Stimulated activated CD4-positive, alpha-beta T cell treated with anti-CD3 and anti-CD28 coated beads, Interleukin-15, amount 100 ng/mL, for 48 hours (primary cell): ENCODE measurements around the gene HSPE1.
"Not testable (repeated sequence)": the region's sequence is repeated elsewhere in the genome, so short reads cannot be mapped to it uniquely, and the experiment has no call there.

Experiments
- DNase-seq, 2 donors: peaks; one replicate each; pipeline ENCODE4 v3.0.0-alpha.2; 2020; ENCODE audit warnings: low read depth in 2 of 2

The HSPE1 gene

DNA sequence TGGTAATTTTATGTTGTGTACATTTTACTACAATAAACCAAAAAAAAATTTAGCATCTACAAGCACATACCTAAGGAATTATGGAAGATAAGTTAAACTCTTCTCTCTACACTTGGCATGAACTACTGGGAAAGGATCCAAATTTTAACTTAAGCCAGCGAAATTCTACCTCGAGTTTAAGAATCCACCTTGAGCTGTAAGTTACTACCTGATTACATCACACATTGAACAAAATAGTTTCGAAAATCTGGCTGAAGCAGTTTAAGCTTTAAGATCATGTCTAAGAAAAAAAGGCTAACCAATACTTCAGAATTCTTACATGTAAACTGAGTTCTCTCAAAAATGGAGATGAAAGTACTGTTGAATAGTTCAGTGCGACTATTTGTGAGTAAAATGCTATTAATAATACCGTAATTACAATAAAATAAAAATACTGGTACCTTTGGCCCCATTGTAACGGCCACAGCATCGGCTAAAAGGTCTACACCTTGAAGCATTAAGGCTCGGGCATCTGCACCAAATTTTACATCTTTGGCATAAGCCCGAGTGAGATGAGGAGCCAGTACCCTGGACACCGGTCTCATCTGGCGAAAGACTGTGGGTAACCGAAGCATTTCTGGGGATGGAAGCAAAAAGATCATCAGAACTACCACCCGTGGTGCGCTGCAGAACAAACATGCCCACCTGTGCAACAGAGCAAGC is 1.8 kb upstream of the HSPE1 start:
- no peak for DNase-seq

DNA sequence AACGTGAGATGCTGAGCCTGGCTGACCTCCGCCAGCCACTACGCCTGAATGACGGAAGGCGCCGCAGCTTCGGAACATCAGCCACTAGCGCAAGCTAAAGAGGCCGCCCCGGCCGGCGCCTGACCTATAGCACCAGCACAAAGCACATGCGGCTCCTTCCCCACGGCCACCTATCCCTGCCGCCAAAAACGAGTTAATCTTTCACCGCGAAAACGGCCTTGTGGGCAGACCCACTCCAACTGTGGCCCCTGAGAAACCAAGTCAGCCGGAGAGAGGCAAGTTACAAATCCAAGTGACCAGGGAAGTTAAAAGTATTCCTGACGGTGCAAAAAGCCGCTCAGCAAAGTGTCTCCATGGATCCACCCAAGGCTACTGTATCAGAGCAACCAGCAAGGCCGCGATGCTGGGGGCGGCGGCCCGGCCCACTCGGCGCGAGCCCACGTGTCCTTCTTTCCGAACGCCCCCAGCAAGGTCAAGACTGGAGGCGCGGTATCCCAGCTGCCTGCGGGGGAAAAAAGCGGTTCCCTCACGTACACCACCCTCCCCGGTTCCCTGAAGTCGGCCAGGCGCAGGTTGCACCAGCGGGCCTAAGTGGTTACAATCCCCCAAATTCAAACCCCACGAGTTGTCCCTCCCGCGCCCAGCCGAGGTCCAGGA is 1.1 kb upstream of the HSPE1 start:
- DNase-seq, result peak in 1 of 2 donors; percentile 29

DNA sequence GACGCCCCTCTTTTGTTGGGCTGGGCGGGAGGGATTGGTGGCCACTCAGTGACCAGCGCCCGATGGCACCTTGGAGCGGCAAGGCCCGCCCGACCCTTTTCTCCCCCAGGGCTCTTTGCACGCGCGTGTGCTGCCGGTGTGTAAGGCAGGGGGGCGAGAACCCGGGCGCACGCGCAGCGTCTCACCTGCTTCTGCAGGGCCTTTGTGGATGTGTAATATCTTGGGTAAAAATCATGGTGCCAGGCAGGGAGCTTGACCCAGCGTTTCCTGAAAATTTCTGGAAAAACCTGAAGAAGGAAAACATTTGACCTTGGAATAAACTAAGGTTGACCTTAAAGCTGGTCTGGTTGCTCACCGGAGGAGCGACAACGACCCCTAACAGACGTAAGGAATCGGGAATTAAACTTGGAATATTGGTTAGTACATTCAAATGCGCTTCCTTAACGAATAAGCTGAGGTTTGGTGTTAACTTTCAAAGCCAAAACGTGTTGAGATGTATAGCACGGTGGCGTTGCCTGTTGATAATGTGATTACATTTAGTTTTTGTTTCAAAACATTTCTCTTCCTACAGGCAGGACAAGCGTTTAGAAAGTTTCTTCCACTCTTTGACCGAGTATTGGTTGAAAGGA is 438 bp downstream of the HSPE1 start:
- DNase-seq, result no peak

- no peak for DNase-seq
These were observed 2.0 kb downstream of the HSPE1 start for GRCh38 chr2:197502201-197502600.

GRCh38 chr2:197502685-197503084 is 2.5 kb downstream of the HSPE1 start:
- DNase-seq, result no peak

DNA sequence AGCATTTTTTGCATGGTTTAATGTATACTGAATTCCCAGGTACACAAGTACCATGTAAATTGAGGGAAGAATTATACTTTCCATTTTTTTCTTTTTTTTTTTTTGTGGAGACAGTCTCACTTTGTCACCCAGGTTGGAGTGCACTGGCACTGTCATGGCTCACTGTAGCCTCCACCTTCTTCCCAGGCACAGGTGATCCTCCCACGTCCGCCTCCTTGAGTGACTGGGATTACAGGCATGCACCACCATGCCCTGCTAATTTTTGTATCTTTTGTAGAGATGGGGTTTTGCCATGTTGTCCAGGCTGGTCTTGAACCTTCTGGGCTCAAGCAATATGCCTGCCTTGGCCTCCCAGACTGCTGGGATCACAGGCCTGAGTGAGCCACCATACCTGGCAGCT is 3.8 kb downstream of the HSPE1 start:
- no peak for DNase-seq

DNA sequence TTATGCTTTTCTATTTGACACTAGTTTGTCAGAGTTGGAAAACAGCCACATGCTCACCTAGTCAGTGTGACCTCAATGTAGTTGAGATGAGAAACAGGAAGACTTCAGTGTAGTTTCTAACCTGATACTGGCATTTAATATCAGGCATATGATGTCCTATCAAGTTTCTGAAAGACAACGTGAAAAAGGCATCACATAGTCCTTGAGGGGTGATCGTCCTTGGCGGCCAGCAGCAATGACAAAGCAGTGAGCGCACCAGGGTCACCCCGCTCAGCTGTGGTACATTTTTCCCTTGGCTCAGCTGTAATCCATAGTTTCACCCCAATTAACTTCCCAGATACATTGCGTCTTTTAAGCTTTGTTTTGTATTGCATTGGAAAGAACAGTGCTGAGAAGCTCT is 4.3 kb downstream of the HSPE1 start:
- no peak for DNase-seq

- DNase-seq, result no peak
These were observed 6.5 kb downstream of the HSPE1 start for GRCh38 chr2:197506658-197507057.

GRCh38 chr2:197513915-197514314 is 13.7 kb downstream of the HSPE1 start:
- no peak for DNase-seq

GRCh38 chr2:197514754-197515153 is 14.6 kb downstream of the HSPE1 start:
- no peak for DNase-seq

GRCh38 chr2:197515315-197515738 is 15.1 kb downstream of the HSPE1 start:
- no peak for DNase-seq

- DNase-seq, result peak; percentile 90 to 91
These were observed 15.7 kb downstream of the HSPE1 start, which contains the start of gene MOB4 for GRCh38 chr2:197515739-197516392. Gene MOB4 (plus strand): TSS chr2:197516066. CDS start chr2:197516087, 21 bp downstream.

GRCh38 chr2:197516393-197516761 is 16.2 kb downstream of the HSPE1 start:
- DNase-seq, result no peak

- DNase-seq, result no peak
These were observed 17.0 kb downstream of the HSPE1 start for GRCh38 chr2:197517150-197517549.

DNA sequence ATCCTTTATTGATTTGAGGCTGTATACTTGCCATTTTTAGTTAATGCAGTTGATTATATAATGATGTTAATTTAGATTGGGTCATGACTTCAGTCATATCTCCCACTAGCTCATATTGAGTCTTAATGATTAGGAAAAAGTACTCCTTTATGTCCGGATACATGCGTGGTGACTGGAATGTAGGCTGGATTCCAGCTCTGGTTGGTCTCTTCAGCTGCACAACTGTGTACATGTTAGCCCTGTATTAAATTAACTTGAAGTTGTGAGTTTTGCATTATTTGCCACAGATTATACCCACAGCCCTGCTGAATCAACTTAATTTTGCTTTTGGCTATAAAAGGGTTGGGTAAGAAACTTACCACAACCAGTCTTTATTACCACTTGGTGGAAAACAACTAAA is 38.2 kb downstream of the HSPE1 start:
- no peak for DNase-seq

GRCh38 chr2:197539734-197540133 is 39.6 kb downstream of the HSPE1 start:
- no peak for DNase-seq

DNA sequence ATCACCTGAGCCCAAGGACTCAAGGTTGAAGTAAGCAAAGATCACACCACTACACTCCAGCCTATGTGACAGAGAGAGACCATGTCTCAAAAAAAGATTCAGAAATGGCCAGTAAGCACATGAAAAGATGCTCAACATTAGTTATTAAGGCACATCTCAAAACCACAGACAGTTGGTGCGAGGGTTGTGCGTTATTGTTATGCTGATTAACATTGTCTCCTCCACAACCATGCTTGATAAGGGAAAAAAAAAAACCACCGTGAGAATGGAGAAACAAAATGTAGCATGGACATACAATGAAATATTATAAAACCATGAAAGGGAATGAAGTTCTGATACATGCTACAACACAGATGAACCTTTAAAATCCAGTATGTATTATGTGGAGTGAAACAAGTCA is 43.0 kb downstream of the HSPE1 start:
- no peak for DNase-seq

GRCh38 chr2:197547163-197547900 is 47.2 kb downstream of the HSPE1 start:
- no peak for DNase-seq

- DNase-seq, result no peak
These were observed 48.4 kb downstream of the HSPE1 start for GRCh38 chr2:197548582-197548981.

GRCh38 chr2:197551260-197551659 is 51.1 kb downstream of the HSPE1 start:
- not testable (repeated sequence) for DNase-seq
